Posterior cingulate gyrus (tissue), 11 donors: Measurements from ENCODE around the gene MMP21.

ENCODE experiments used
- DNase-seq, 10 donors: peaks; one replicate each; pipeline versions ENCODE4 v3.0.0 to v3.0.0-alpha.2; 2020 to 2021; ENCODE audit warnings: mixed read lengths in 3 of 10
- intact Hi-C: fragments of 100-400 bp; cut with DNase I; formaldehyde crosslinking; loops from one replicate; pipeline ENCODE4 v1.15.1; 2023

Gene MMP21

GRCh38 chr10:125795128-125795527 is 19.5 kb upstream of the MMP21 start:
- peak; percentile 71 to 97 (median 82) for DNase-seq
- intact Hi-C loops, result no loop called here

GRCh38 chr10:125792342-125793300 is 17.0 kb upstream of the MMP21 start:
- no peak for DNase-seq
- intact Hi-C loops, result no loop called here

- DNase-seq, result peak in 1 of 10 donors; percentile 80
Observed at GRCh38 chr10:125788156-125789034, 12.8 kb upstream of the MMP21 start.

GRCh38 chr10:125785791-125786190 is 10.2 kb upstream of the MMP21 start:
- intact Hi-C loops, result no loop called here
- DNase-seq, result no peak

More at GRCh38 chr10:125788156-125789034, 12.8 kb upstream of the MMP21 start:
- intact Hi-C loops, result no loop called here

- intact Hi-C loops, result no loop called here
Observed at GRCh38 chr10:125783957-125784356, 8.3 kb upstream of the MMP21 start.

GRCh38 chr10:125783408-125783807 is 7.8 kb upstream of the MMP21 start:
- intact Hi-C loops, result no loop called here
- peak in 1 of 10 donors; percentile 67 for DNase-seq

More at GRCh38 chr10:125783957-125784356, 8.3 kb upstream of the MMP21 start:
- no peak for DNase-seq

GRCh38 chr10:125782616-125783015 is 7.0 kb upstream of the MMP21 start:
- intact Hi-C loops, result no loop called here
- no peak for DNase-seq

GRCh38 chr10:125782054-125782453 is 6.4 kb upstream of the MMP21 start:
- DNase-seq, result no peak
- intact Hi-C loops, result no loop called here

- intact Hi-C loops, result no loop called here
- DNase-seq, result no peak
Observed at GRCh38 chr10:125781374-125781773, 5.8 kb upstream of the MMP21 start.

- intact Hi-C loops, result no loop called here
Observed at GRCh38 chr10:125779403-125780327, 4.0 kb upstream of the MMP21 start.

GRCh38 chr10:125778556-125778955 is 2.9 kb upstream of the MMP21 start:
- DNase-seq, result no peak
- intact Hi-C loops, result no loop called here

More at GRCh38 chr10:125779403-125780327, 4.0 kb upstream of the MMP21 start:
- peak in 1 of 10 donors; percentile 8 for DNase-seq

- DNase-seq, result no peak
- intact Hi-C loops, result no loop called here
Observed at GRCh38 chr10:125777806-125778205, 2.2 kb upstream of the MMP21 start.

GRCh38 chr10:125774581-125775191 is 935 bp downstream of the MMP21 start:
- peak in 2 of 10 donors; percentile 62 to 65 for DNase-seq
- intact Hi-C loops, result no loop called here

GRCh38 chr10:125773687-125774543 is 1.7 kb downstream of the MMP21 start:
- peak in 1 of 10 donors; percentile 45 for DNase-seq
- intact Hi-C loops, result no loop called here

GRCh38 chr10:125772864-125773180 is 2.8 kb downstream of the MMP21 start:
- peak in 2 of 10 donors; percentile 51 to 82 for DNase-seq
- intact Hi-C loops, result no loop called here

GRCh38 chr10:125772112-125772863 is 3.3 kb downstream of the MMP21 start:
- intact Hi-C loops, result no loop called here
- DNase-seq, result peak in 2 of 10 donors; percentile 61 to 77

- intact Hi-C loops, result no loop called here
- DNase-seq, result peak in 1 of 10 donors; percentile 32
Observed at GRCh38 chr10:125770844-125771243, 4.8 kb downstream of the MMP21 start.

GRCh38 chr10:125769175-125769574 is 6.4 kb downstream of the MMP21 start:
- intact Hi-C loops, result no loop called here

More at GRCh38 chr10:125769175-125769574, 6.4 kb downstream of the MMP21 start:
- peak in 2 of 10 donors; percentile 57 to 67 for DNase-seq
